Adrenal gland (tissue), 12 donors: ENCODE results near the gene KCNMA1. TPM values are rescaled to one million over a fixed set of nuclear protein-coding genes. Genes with fewer than 3 reads are reported as not detected.
A peak's percentile ranks its signal among the peaks of the same experiment; 100 is the strongest.

ENCODE experiments used
- DNase-seq, 7 donors: peaks; one replicate each; pipeline ENCODE4 v3.0.0-alpha.2; 2019 to 2020
- H3K27ac ChIP-seq, 5 donors: fragments of 200-600 bp; sonication (generic) in 4 of 5; 1 replicate in 3 of 5; 2 replicates in 2 of 5; pipeline versions ENCODE4 v1.5.1 to v1.8.0; 2016 to 2020; ENCODE audit warnings: mild to moderate bottlenecking in 1 of 5
- H3K27me3 ChIP-seq: fragments of 200-600 bp; 2 replicates; pipeline ENCODE4 v1.8.0; 2021
- H3K36me3 ChIP-seq, 2 donors: fragments of 200-600 bp; replicated peaks in 1 of 2; 1 replicate in 1 of 2; 2 replicates in 1 of 2; pipeline versions ENCODE4 v1.5.1 to v1.8.0; 2018 to 2022
- H3K4me1 ChIP-seq, 2 donors: fragments of 200-600 bp; replicated peaks in 1 of 2; 1 replicate in 1 of 2; 2 replicates in 1 of 2; pipeline versions ENCODE4 v1.5.1 to v1.8.0; 2018 to 2021
- H3K4me3 ChIP-seq, 4 donors: fragments of 200-600 bp; sonication (generic) in 3 of 4; one replicate each; pipeline ENCODE4 v1.5.1; 2016 to 2018
- H3K9me3 ChIP-seq, 3 donors: fragments of 200-600 bp; sonication (generic) in 1 of 3; replicated peaks in 1 of 3; 1 replicate in 2 of 3; 2 replicates in 1 of 3; pipeline versions ENCODE4 v1.5.1 to v1.8.0; 2016 to 2021
- CTCF ChIP-seq, 6 experiments: fragments of 450-650 bp in 4 of 6; fragments of 200-600 bp in 2 of 6; sonication (generic) in 1 of 6; IDR thresholded peaks; 1 replicate in 5 of 6; 2 replicates in 1 of 6; pipeline versions ENCODE4 v1.5.1 to v1.8.0; 2016 to 2021; ENCODE audit warnings: antibody characterized with exemption in 6 of 6, mild to moderate bottlenecking in 2 of 6, moderate library complexity in 1 of 6
- POLR2A ChIP-seq, 2 donors: fragments of 450-650 bp; IDR thresholded peaks; one replicate each; pipeline ENCODE4 v1.6.1; 2017; ENCODE audit warnings: antibody characterized with exemption in 2 of 2, mild to moderate bottlenecking in 2 of 2, moderate library complexity in 1 of 2
- WGBS, 4 donors: extraction: QIAGEN DNeasy Blood & Tissue Kit in 2 of 4; methylation state at CpG; one replicate each; pipeline versions ENCODE4 v1.1.5 to v1.1.7; 2013 to 2017; 5-methylcytosine and 5-hydroxymethylcytosine counted together
- intact Hi-C, 2 donors: fragments of 100-400 bp; cut with DNase I; formaldehyde crosslinking; loops; one replicate each; pipeline versions ENCODE4 v1.14.1 to v1.15.0; 2022 to 2023
- polyA plus RNA-seq, 3 donors: library from polyadenylated mRNA; stranded (reverse); fragments of 200-250 nt in 2 of 3; fragments of 350-450 nt in 1 of 3; fragmentation: Illumina TruSeq in 1 of 3; extraction: RNeasy Lipid Tissue Mini Kit (QIAGEN cat#74804) in 1 of 3; gene quantifications; one replicate each; pipeline ENCODE4 v1.2.3, GENCODE V29; 2013 to 2014
- total RNA-seq, 9 donors: library from RNA; depleted of rRNA in 4 of 9; stranded (reverse); fragments of >200 nt in 4 of 9; fragments of 120-200 nt in 1 of 9; fragmentation: NEBNext Ultra II Directional in 1 of 9; extraction: Animal tissue kit (Norgen Biotek cat#: 25700) in 1 of 9; gene quantifications; one replicate each; pipeline versions ENCODE4 v1.1.0 to v1.2.4, GENCODE V29; 2013 to 2023
- donor health status: healthy with polysubstance abuse.
- donor health status: Bipolar disorder and iron deficiency.
- donor health status: DM: yes; HTN: yes; CAD: no.
- donor health status: DM: no; HTN: no; CAD: no.
- donor health status: DM: no; HTN: no; CAD: no.
- donor health status: DM: yes; HTN: yes; CAD: no.

KCNMA1 gene
- total and polyA plus RNA-seq, 12 donors = 6.4 to 37.7 (median 13.4) TPM

DNA sequence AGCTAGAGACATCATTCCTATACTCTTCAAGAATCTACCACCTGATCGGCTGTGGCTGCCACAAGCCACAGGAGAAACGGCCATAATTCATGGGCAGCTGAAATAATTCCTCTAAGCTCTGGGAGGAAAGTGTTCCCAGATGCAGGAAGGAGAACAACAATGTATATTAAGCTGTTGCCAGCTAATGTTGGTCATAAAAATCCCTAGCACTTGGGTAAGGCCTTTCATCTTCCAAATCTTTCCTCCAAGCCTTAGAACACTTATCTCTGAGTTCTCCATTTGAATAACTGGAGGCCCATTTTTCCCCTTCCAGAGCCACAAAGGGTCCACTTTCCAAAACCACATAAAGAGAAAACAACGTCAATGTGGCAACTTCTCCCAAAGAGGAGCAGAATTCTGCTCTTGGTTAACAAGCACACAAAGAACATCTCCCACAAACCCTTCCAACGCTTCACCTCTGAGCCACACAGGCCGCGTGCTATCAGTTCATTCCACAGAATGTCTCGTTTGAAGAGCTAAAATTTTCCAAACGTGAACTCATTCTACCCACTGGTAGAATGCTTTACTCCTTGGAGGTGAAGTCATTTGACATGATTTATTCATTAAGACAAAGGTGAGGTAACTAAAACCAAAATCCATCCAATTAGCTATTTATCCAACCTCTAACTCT is 11.2 kb downstream of the KCNMA1 start:
- 82 to 87% (median 86%) methylated on average over 8 of the region's 8 CpGs for WGBS, 4 donors
- H3K4me1 ChIP-seq = peaks cover 2 to 22% of the 10 kb centered on the region in 2 donors
- no peaks in the 10 kb centered on the region for H3K36me3 ChIP-seq
- no peak overlapping the region for H3K4me3 ChIP-seq
- no peak overlapping the region for H3K27ac ChIP-seq
- DNase-seq = no peak
- no peaks in the 10 kb centered on the region for H3K27me3 ChIP-seq
- intact Hi-C loops = no loop called here
- no peaks in the 10 kb centered on the region for H3K9me3 ChIP-seq
- TF ChIP-seq POLR2A (IDR thresholded peaks at IDR 0.05) (no peak), CTCF (IDR thresholded peaks at IDR 0.05) (no peak)

DNA sequence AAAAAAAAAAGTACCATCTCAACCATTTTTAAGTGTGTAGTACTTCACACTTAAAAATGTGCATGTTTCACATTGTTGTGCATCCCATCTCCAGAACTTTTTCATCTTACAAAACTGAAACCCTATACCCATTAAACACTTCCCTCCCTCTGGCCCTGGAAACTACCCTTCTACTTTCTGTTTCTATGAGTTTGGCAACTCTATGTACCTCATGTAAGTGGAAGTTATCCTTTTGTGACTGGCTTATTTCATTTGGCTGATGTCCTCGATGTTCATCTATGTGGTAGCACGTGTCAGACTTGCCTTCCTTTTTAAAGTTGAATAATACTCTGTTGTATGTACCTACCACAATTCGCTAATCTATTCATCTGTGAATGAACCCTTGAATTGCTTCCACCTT is 12.2 kb downstream of the KCNMA1 start:
- Histone ChIP-seq H3K27me3 (no peaks in the 10 kb centered on the region), H3K4me1 (peaks cover 2 to 23% of the 10 kb centered on the region in 2 donors), H3K36me3 (no peaks in the 10 kb centered on the region), H3K9me3 (no peaks in the 10 kb centered on the region), H3K4me3 (no peak overlapping the region), H3K27ac (no peak overlapping the region)
- 76 to 87% (median 83%) methylated on average over 3 of the region's 3 CpGs for WGBS, 4 donors
- TF ChIP-seq CTCF (IDR thresholded peaks at IDR 0.05) = no peak
- no peak for TF ChIP-seq POLR2A (IDR thresholded peaks at IDR 0.05)
- intact Hi-C loops = no loop called here
- DNase-seq = no peak

- WGBS, 4 donors = 24 to 31% (median 28%) methylated on average over 4 of the region's 4 CpGs
- H3K4me3 ChIP-seq = no peak overlapping the region
- intact Hi-C loops = no loop called here
- H3K36me3 ChIP-seq = no peaks in the 10 kb centered on the region
- H3K27me3 ChIP-seq = no peaks in the 10 kb centered on the region
- peak overlapping the region in 3 of 5 donors; percentile 9 to 65 (median 54) for H3K27ac ChIP-seq
- TF ChIP-seq CTCF (IDR thresholded peaks at IDR 0.05) = no peak
- no peak for TF ChIP-seq POLR2A (IDR thresholded peaks at IDR 0.05)
- H3K9me3 ChIP-seq = no peaks in the 10 kb centered on the region
- no peak for DNase-seq
- H3K4me1 ChIP-seq = peaks cover 2 to 22% of the 10 kb centered on the region in 2 donors
These were observed 14.7 kb downstream of the KCNMA1 start for GRCh38 chr10:77622889-77623291.

DNA sequence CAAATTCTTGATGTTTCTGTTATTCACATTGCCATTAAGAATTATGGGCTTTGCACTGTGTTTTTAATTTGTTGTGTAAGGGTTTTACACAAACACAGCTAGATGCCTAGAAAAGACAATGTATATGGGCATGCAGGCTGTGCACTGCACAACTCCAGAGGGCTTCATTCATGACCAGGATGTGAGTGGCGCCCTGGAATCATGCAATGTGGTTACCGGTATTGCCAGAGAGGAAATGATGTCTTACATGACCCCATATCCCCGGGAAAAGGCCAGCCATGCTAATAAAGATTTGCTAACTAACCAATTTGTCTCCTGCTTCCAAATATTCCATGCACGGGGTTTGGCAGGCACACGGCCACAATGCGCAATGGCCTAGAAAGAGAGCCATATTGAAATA is 16.9 kb downstream of the KCNMA1 start:
- Histone ChIP-seq H3K9me3 (no peaks in the 10 kb centered on the region), H3K4me3 (no peak overlapping the region), H3K27me3 (peaks cover 1% of the 10 kb centered on the region), H3K4me1 (peaks cover 2 to 22% of the 10 kb centered on the region in 2 donors), H3K36me3 (no peaks in the 10 kb centered on the region), H3K27ac (peak overlapping the region in 2 of 5 donors; percentile 29 to 30)
- intact Hi-C loops = no loop called here
- DNase-seq = no peak
- 78 to 89% (median 80%) methylated on average over 6 of the region's 6 CpGs for WGBS, 4 donors
- TF ChIP-seq CTCF (IDR thresholded peaks at IDR 0.05) = no peak
- no peak for TF ChIP-seq POLR2A (IDR thresholded peaks at IDR 0.05)
